GM12801 (cell line): ENCODE results near the gene PKM.

Source experiments
- TF ChIP-seq, protein P1 (sequence below): IDR thresholded peaks from one replicate; pipeline ENCODE4 v1.5.1; 2011; ENCODE audit warnings: control low read depth; ENCODE audit not compliant: insufficient read length; ENCODE audit errors: extremely low read depth

PKM gene

DNA sequence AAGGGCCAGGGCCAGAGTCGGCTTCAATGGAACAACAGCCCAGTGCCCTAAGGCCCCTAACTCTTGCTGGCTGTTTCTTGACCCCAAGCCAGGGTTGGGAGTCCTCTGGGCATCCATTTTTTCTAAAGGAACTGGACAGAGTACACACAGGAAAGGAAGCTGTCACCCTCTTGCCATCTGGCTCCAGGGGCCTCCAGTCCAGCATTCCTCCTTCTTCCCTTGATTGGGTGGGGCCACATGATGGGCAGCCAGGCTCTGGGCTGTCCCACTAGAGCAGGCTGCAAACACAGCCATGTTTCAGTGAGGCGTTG lies 31.8 kb downstream of the PKM start:
- TF ChIP-seq, protein P1, sequence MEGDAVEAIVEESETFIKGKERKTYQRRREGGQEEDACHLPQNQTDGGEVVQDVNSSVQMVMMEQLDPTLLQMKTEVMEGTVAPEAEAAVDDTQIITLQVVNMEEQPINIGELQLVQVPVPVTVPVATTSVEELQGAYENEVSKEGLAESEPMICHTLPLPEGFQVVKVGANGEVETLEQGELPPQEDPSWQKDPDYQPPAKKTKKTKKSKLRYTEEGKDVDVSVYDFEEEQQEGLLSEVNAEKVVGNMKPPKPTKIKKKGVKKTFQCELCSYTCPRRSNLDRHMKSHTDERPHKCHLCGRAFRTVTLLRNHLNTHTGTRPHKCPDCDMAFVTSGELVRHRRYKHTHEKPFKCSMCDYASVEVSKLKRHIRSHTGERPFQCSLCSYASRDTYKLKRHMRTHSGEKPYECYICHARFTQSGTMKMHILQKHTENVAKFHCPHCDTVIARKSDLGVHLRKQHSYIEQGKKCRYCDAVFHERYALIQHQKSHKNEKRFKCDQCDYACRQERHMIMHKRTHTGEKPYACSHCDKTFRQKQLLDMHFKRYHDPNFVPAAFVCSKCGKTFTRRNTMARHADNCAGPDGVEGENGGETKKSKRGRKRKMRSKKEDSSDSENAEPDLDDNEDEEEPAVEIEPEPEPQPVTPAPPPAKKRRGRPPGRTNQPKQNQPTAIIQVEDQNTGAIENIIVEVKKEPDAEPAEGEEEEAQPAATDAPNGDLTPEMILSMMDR, result no peak

GRCh38 chr15:72198356-72199204 lies 32.4 kb downstream of the PKM start:
- TF ChIP-seq, protein P1, result no peak

DNA sequence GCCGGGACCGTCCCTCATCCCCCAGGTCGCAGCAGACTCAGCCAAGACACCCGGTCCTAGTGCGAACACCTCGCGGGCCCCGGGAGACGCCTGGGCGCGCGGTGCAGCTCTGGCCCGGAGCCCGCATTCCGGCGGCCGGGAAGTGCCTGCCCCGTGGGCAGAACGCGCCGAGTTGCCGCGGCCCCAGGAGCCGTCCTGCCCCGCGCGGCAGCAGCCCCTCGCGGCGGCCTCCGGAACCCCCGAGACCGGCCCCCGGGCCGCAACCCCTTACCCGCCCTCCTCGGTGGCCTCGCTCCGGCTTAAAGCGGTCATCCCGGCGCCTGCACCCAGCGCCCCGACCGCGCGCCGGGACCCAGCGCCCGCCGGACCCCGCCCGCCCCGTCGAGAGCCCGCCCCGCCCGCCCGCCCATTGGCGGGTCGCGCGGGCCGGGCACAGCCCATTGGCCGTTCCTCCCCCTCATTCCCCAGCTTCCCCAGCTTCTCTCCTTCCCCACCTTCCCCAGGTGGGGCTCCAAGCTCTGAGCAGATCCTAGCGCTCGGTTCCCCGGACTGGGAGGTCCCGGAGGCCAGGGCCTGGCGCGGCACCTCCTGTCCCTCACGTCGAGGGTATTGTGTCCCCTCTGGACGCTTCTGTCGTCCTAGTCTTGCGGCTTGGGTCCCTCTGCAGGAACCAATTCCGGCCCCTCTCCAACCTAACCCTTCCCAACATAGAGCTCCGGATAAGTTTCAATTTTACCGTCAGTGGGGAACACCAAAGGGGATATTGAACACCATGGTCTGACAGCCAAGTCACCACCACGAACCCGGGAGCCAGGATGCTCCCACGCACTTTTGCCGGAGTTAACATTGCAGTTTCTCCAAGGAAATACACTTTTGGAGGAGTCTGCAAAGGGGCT lies 33.3 kb downstream of the PKM start, which contains the start of gene GRAMD2A:
TSS of gene GRAMD2A (minus strand) at position 328 of the 896 bp plus-strand sequence.
- TF ChIP-seq, protein P1, result no peak

DNA sequence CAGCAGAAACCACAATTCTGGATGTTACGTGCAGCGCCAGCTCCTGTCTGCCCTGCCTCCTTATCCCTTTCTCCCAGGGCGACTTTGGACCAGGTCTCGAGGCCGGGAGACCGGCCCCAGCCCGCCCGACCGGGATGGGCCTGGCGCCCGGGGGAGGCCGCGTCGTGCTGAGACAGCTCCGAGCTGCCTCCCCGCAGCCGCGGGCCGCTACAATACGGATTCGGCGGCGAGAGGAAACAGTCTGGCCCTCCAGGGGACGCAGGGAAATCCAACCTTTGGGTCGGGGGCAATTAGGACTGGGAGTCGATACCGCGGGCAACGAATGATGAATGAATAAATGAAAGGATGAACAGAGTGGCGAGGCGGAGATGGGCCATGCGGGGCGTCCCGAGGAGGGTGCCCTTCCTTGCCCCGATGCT lies 33.9 kb downstream of the PKM start:
- TF ChIP-seq, protein P1, result no peak

- TF ChIP-seq, protein P1, result no peak
Observed at GRCh38 chr15:72196409-72197040, 34.5 kb downstream of the PKM start.

GRCh38 chr15:72195101-72195511 lies 35.9 kb downstream of the PKM start:
- TF ChIP-seq, protein P1, result no peak
